IMR-90 (cell line): ENCODE measurements around the gene IQGAP2. TPM values are rescaled to one million over a fixed set of nuclear protein-coding genes. Genes with fewer than 3 reads are reported as not detected.

Source experiments
- ATAC-seq: fragments of 200-7000 bp; cut with Tn5 transposase; 2 replicates; pipeline ENCODE4 v1.9.1; 2020; ENCODE audit warnings: low read depth, mild to moderate bottlenecking, moderate library complexity
- BruUV-seq: library from RNA; stranded (reverse); fragments of 400-500 nt; replicated peaks from 2 replicates; lab custom pipeline; 2021; lab: Mats Ljungman, UMichigan
- CTCF ChIA-PET: fragments of 300-600 bp; formaldehyde crosslinking; extraction: SDS; loops from one replicate; lab custom pipeline; 2021; ENCODE audit warnings: antibody characterized with exemption; lab: Yijun Ruan, JAX
- POLR2A ChIA-PET: fragments of 300-600 bp; sonication (Branson Sonifier 250); formaldehyde crosslinking; loops from one replicate; lab custom pipeline; 2022; ENCODE audit warnings: antibody characterized with exemption; ENCODE audit not compliant: unreplicated experiment; lab: Charles Lee
- DNase-seq: peaks from one replicate; pipeline ENCODE4 v3.0.0; 2013
- H2AFZ ChIP-seq: replicated peaks from 2 replicates; pipeline ENCODE3; 2013; ENCODE audit warnings: low read length, mild to moderate bottlenecking; ENCODE audit not compliant: poor library complexity
- H2AK5ac ChIP-seq: 2 replicates; pipeline ENCODE4 v1.6.1; 2013; ENCODE audit warnings: low read depth, low read length, inconsistent platforms
- H2AK9ac ChIP-seq: replicated peaks from 2 replicates; pipeline ENCODE3; 2013; ENCODE audit warnings: mild to moderate bottlenecking, low read depth, low read length, moderate library complexity; ENCODE audit not compliant: poor library complexity
- H2BK120ac ChIP-seq: 2 replicates; pipeline ENCODE4 v1.6.1; 2013; ENCODE audit warnings: low read depth, low read length, inconsistent platforms
- H2BK15ac ChIP-seq: 3 replicates; pipeline ENCODE4 v1.6.1; 2013; ENCODE audit warnings: low read depth, low read length, inconsistent platforms
- H2BK20ac ChIP-seq: 2 replicates; pipeline ENCODE4 v1.6.1; 2013; ENCODE audit warnings: low read depth, mild to moderate bottlenecking, inconsistent platforms, low read length, moderate library complexity
- H2BK5ac ChIP-seq: 2 replicates; pipeline ENCODE4 v1.6.1; 2013; ENCODE audit warnings: mild to moderate bottlenecking, low read depth, low read length, inconsistent platforms; ENCODE audit not compliant: poor library complexity, severe bottlenecking
- H3K14ac ChIP-seq: replicated peaks from 2 replicates; pipeline ENCODE4 v1.6.1; 2013; ENCODE audit warnings: low read depth, low read length, inconsistent platforms
- H3K18ac ChIP-seq: 2 replicates; pipeline ENCODE4 v1.6.1; 2013; ENCODE audit warnings: low read depth, low read length, control low read depth
- H3K23ac ChIP-seq: 2 replicates; pipeline ENCODE4 v1.6.1; 2013; ENCODE audit warnings: low read depth, low read length, inconsistent platforms
- H3K27ac ChIP-seq: 2 replicates; pipeline ENCODE4 v1.5.1; 2013; ENCODE audit warnings: mild to moderate bottlenecking, control low read depth, low read length; ENCODE audit not compliant: insufficient read depth
- H3K27me3 ChIP-seq: 2 replicates; pipeline ENCODE4 v1.6.1; 2013; ENCODE audit warnings: low read length; ENCODE audit not compliant: control insufficient read depth, insufficient read depth
- H3K36me3 ChIP-seq: 2 replicates; pipeline ENCODE4 v1.6.1; 2013; ENCODE audit warnings: low read length, mixed read lengths; ENCODE audit not compliant: control insufficient read depth, insufficient read depth
- H3K4ac ChIP-seq: 2 replicates; pipeline ENCODE4 v1.6.1; 2013; ENCODE audit warnings: low read depth, low read length, inconsistent platforms
- H3K4me1 ChIP-seq: 2 replicates; pipeline ENCODE4 v1.6.1; 2013; ENCODE audit warnings: low read length, mixed read lengths; ENCODE audit not compliant: control insufficient read depth, insufficient read depth
- H3K4me2 ChIP-seq: 2 replicates; pipeline ENCODE4 v1.6.1; 2013; ENCODE audit warnings: low read depth, mild to moderate bottlenecking, control low read depth, low read length, moderate library complexity
- H3K4me3 ChIP-seq: 2 replicates; pipeline ENCODE4 v1.5.1; 2013; ENCODE audit warnings: low read depth, mild to moderate bottlenecking, control low read depth, low read length, moderate library complexity; ENCODE audit not compliant: insufficient read depth
- H3K56ac ChIP-seq: 2 replicates; pipeline ENCODE4 v1.6.1; 2013; ENCODE audit warnings: low read length, inconsistent platforms; ENCODE audit not compliant: insufficient read depth; ENCODE audit errors: extremely low read depth
- H3K79me1 ChIP-seq, 2 experiments: 2 replicates each; pipeline ENCODE4 v1.6.1; 2013; ENCODE audit warnings: low read length in 2 of 2, inconsistent platforms in 1 of 2, low read depth in 1 of 2
- H3K9ac ChIP-seq: 2 replicates; pipeline ENCODE4 v1.6.1; 2013; ENCODE audit warnings: low read depth, low read length, control low read depth
- H3K9me1 ChIP-seq: 2 replicates; pipeline ENCODE4 v1.6.1; 2013; ENCODE audit warnings: low read length, inconsistent platforms; ENCODE audit not compliant: insufficient read depth
- H3K9me3 ChIP-seq: 2 replicates; pipeline ENCODE4 v1.6.1; 2013; ENCODE audit warnings: low read length; ENCODE audit not compliant: control insufficient read depth, insufficient read depth
- H4K20me1 ChIP-seq: 2 replicates; pipeline ENCODE4 v1.6.1; 2013; ENCODE audit warnings: low read length, inconsistent platforms; ENCODE audit not compliant: insufficient read depth
- H4K5ac ChIP-seq: 2 replicates; pipeline ENCODE4 v1.6.1; 2013; ENCODE audit warnings: mild to moderate bottlenecking, low read depth, low read length, control low read depth
- H4K8ac ChIP-seq, 2 experiments: 2 replicates each; pipeline ENCODE4 v1.6.1; 2013; ENCODE audit warnings: low read depth in 2 of 2, low read length in 2 of 2, control low read depth in 1 of 2, inconsistent platforms in 1 of 2
- H4K91ac ChIP-seq: 2 replicates; pipeline ENCODE4 v1.6.1; 2013; ENCODE audit warnings: low read depth, low read length, inconsistent platforms; ENCODE audit not compliant: insufficient read depth
- CEBPB ChIP-seq: IDR thresholded peaks from 2 replicates; pipeline ENCODE4 v1.6.1; 2012; ENCODE audit warnings: low read depth, low read length, improper control_type of control experiment
- ELK1 ChIP-seq: fragments of 150-350 bp; IDR thresholded peaks from 2 replicates; pipeline ENCODE4 v1.6.1; 2016; ENCODE audit warnings: low read depth, mild to moderate bottlenecking, low read length, moderate library complexity, borderline replicate concordance
- MAFK ChIP-seq: IDR thresholded peaks from 2 replicates; pipeline ENCODE4 v1.6.1; 2012; ENCODE audit warnings: low read depth, low read length, improper control_type of control experiment
- POLR2A ChIP-seq: IDR thresholded peaks from 2 replicates; pipeline ENCODE4 v1.6.1; 2012; ENCODE audit warnings: mild to moderate bottlenecking, low read depth, low read length
- WGBS, 2 experiments: methylation state at CpG; one replicate each; pipeline versions ENCODE4 v1.1.5 to v1.1.7; 2013; ENCODE audit warnings: missing lambda C conversion rate in 2 of 2; ENCODE audit not compliant: insufficient read length in 1 of 2; ENCODE audit errors: extremely low coverage in 2 of 2; 5-methylcytosine and 5-hydroxymethylcytosine counted together
- dilution Hi-C: fragments of 300-500 bp; cut with HindIII; formaldehyde crosslinking; loops from one replicate; pipeline ENCODE4 v1.14.3; 2018; ENCODE audit warnings: low sequenced_read_pairs; ENCODE audit not compliant: unreplicated experiment
- in situ Hi-C: fragments of 300-500 bp; cut with MboI; formaldehyde crosslinking; loops from 3 replicates; pipeline ENCODE4 v1.14.3; 2019; ENCODE audit warnings: low sequenced_read_pairs, inconsistent platforms, mixed read lengths
- intact Hi-C: fragments of 100-400 bp; cut with micrococcal nuclease; formaldehyde crosslinking; loops from 2 replicates; pipeline ENCODE4 v1.10.0; 2022
- polyA plus RNA-seq, 3 experiments: library from polyadenylated mRNA; depleted of rRNA; stranded (reverse); fragments of >200 nt; gene quantifications; 2 replicates each; pipeline ENCODE4 v1.2.3, GENCODE V29; 2012; ENCODE audit warnings: low replicate concordance in 1 of 3
- total RNA-seq: library from RNA; depleted of rRNA; stranded (reverse); fragments of >200 nt; gene quantifications from 2 replicates; pipeline ENCODE4 v1.2.3, GENCODE V29; 2012

Gene IQGAP2
- total and polyA plus RNA-seq, 2 of the 4 experiments (the other 2 are of a cell fraction) = 0.21 to 0.36 TPM

GRCh38 chr5:76718381-76718832, 315.3 kb downstream of the IQGAP2 start:
- Histone ChIP-seq H3K9me1 (peaks cover 26% of the 10 kb centered on the region), H4K5ac (peak overlapping the region; percentile 37; the same call in 1 of the 2 replicates), H3K36me3 (peaks cover 9% of the 10 kb centered on the region), H3K27me3 (no peaks in the 10 kb centered on the region), H3K9me3 (no peaks in the 10 kb centered on the region), H3K14ac (peak overlapping the region; percentile 93), H3K18ac (peak overlapping the region; percentile 72), H3K4me2 (peak overlapping the region; percentile 89), H3K79me1 (peaks cover 12 to 68% of the 10 kb centered on the region in 2 experiments), H3K4ac (peak overlapping the region; percentile 93), H2BK120ac (peak overlapping the region; percentile 55), H2BK5ac (peak overlapping the region; percentile 90), H3K27ac (peak overlapping the region; percentile 68), H4K8ac (peak overlapping the region; percentile 79 to 87; a peak in 2 of 4 replicates), H3K9ac (peak overlapping the region; percentile 96), H3K23ac (peak overlapping the region; percentile 98), H3K4me3 (peak overlapping the region; percentile 89), H3K56ac (no peak overlapping the region), H2AK5ac (peak overlapping the region; percentile 41; the same call in 1 of the 2 replicates), H4K20me1 (peaks cover 46% of the 10 kb centered on the region), H2BK15ac (0 out of 3 replicates have a peak overlapping the region, but pooled peaks have one; percentile 93), H3K4me1 (peaks cover 19% of the 10 kb centered on the region), H2AFZ (no peak overlapping the region), H2AK9ac (peak overlapping the region; percentile 10), H4K91ac (peak overlapping the region; percentile 35), H2BK20ac (peak overlapping the region; percentile 4; the same call in 1 of the 2 replicates)
- POLR2A ChIA-PET = interaction anchor here (0.6 kb wide), 1 partner anchor 313 kb away, joined by 3 read pairs; no protein-coding TSS in a partner anchor
- in situ Hi-C loops = loop anchor here (10.0 kb wide), 1 partner anchor 114 kb away; no protein-coding TSS in a partner anchor
- TF ChIP-seq ELK1 (no peak), CEBPB (peak; percentile 46; the same call in 1 of the 2 replicates), MAFK (peak; percentile 70), POLR2A (no peak)
- dilution Hi-C loops = no loop called here
- intact Hi-C loops = loop anchor here (5.0 kb wide), 5 partner anchors 76 to 314 kb away; partner anchors contain the start of genes AGGF1 and F2RL2
- DNase-seq (peak; percentile 62), ATAC-seq (no peak; the same call in 1 of the 2 replicates)
- WGBS, 2 experiments = no CpG with 5 or more reads among the region's 5 CpGs
- BruUV-seq = no TSS peak
- CTCF ChIA-PET = interaction anchor here (1.0 to 1.2 kb wide), 2 partner anchors 56 kb away, joined by 3 to 4 read pairs; no protein-coding TSS in a partner anchor
